Measurements from ENCODE around the gene JPH3.

The JPH3 gene

GRCh38 chr16:87625241-87625797 lies 23.0 kb downstream of the JPH3 start:
- Histone ChIP-seq H3K9me3 (peaks cover 0 to 6% (median 5%) of the 10 kb centered on the region in 3 donors), H3K27ac (no peak overlapping the region), H3K27me3 (peaks cover 0 to 69% of the 10 kb centered on the region in 2 donors), H3K36me3 (no peaks in the 10 kb centered on the region), H3K4me1 (no peaks in the 10 kb centered on the region), H3K4me3 (no peak overlapping the region)
- no peak for TF ChIP-seq CTCF (IDR thresholded peaks at IDR 0.05)
- no peak for DNase-seq
- intact Hi-C loops (cut with DNase I; ENCODE audit: low total_unique reads) = no loop called here

- no peak overlapping the region for H3K4me3 ChIP-seq
- H3K36me3 ChIP-seq = no peaks in the 10 kb centered on the region
- H3K9me3 ChIP-seq = peaks cover 0 to 16% (median 15%) of the 10 kb centered on the region in 3 donors
- H3K4me1 ChIP-seq = no peaks in the 10 kb centered on the region
- H3K27ac ChIP-seq = no peak overlapping the region
- intact Hi-C loops (cut with DNase I; ENCODE audit: low total_unique reads) = no loop called here
- DNase-seq = no peak
- no peak for TF ChIP-seq CTCF (IDR thresholded peaks at IDR 0.05)
- H3K27me3 ChIP-seq = peaks cover 0 to 62% of the 10 kb centered on the region in 2 donors
Observed at GRCh38 chr16:87626401-87626800, 24.1 kb downstream of the JPH3 start.

GRCh38 chr16:87626905-87627304 lies 24.6 kb downstream of the JPH3 start:
- no peak for TF ChIP-seq CTCF (IDR thresholded peaks at IDR 0.05)
- no peak overlapping the region for H3K27ac ChIP-seq
- no peak overlapping the region for H3K4me3 ChIP-seq
- DNase-seq = no peak
- H3K4me1 ChIP-seq = no peaks in the 10 kb centered on the region
- intact Hi-C loops (cut with DNase I; ENCODE audit: low total_unique reads) = no loop called here
- H3K36me3 ChIP-seq = no peaks in the 10 kb centered on the region
- H3K9me3 ChIP-seq = peaks cover 0 to 16% (median 15%) of the 10 kb centered on the region in 3 donors
- peaks cover 0 to 57% of the 10 kb centered on the region in 2 donors for H3K27me3 ChIP-seq

GRCh38 chr16:87627542-87628245 lies 25.4 kb downstream of the JPH3 start:
- H3K27ac ChIP-seq = no peak overlapping the region
- H3K36me3 ChIP-seq = no peaks in the 10 kb centered on the region
- peaks cover 0 to 16% (median 15%) of the 10 kb centered on the region in 3 donors for H3K9me3 ChIP-seq
- peaks cover 0 to 51% of the 10 kb centered on the region in 2 donors for H3K27me3 ChIP-seq
- TF ChIP-seq CTCF (IDR thresholded peaks at IDR 0.05) = no peak
- H3K4me3 ChIP-seq = no peak overlapping the region
- no peak for DNase-seq
- intact Hi-C loops (cut with DNase I; ENCODE audit: low total_unique reads) = no loop called here
- H3K4me1 ChIP-seq = no peaks in the 10 kb centered on the region

DNA sequence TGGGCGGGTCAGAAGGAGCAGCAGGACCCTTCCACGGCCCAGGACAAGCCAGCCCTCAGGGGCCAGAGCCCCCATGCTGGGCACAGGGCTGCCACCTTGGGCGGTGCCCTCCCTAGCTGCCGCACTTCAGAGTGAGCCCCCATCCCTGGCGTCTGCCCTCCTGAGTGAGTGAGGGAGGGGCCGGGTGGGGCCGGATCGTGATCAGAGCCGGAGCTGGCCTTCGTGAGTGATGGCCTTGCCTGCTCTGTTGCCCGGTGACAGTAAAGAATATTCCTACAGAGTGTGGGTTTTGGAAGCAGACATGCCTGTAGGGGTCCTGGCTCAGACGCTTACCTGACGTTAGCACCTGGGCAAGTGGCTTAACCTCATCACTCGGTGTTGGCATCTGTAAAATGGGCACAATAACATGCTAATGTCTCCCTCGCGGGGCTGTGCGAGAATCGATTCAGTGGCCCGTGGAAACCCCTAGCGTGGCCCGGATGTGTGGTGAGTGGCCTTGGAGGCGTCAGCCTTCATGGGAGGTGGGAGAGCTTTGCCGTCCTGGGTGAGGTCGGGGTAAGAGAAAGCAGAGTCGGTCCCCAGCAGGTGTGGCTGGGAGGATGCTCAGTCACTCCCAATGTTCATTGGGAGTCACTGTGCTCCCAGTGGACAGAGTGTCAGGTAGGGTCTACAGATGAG lies 26.1 kb downstream of the JPH3 start:
- intact Hi-C loops (cut with DNase I; ENCODE audit: low total_unique reads) = no loop called here
- Histone ChIP-seq H3K36me3 (no peaks in the 10 kb centered on the region), H3K27ac (no peak overlapping the region), H3K27me3 (peaks cover 0 to 48% of the 10 kb centered on the region in 2 donors), H3K9me3 (peaks cover 0 to 16% (median 15%) of the 10 kb centered on the region in 3 donors), H3K4me3 (no peak overlapping the region), H3K4me1 (no peaks in the 10 kb centered on the region)
- TF ChIP-seq CTCF (IDR thresholded peaks at IDR 0.05) = no peak
- DNase-seq = no peak

All from tibial artery (tissue), 4 donors.